ENCODE data around the gene ZSWIM6. TPM values are rescaled to one million over a fixed set of nuclear protein-coding genes. Genes with fewer than 3 reads are reported as not detected.

Gene ZSWIM6
- total and polyA plus RNA-seq, 3 experiments from 2014 or later, result 0.64 to 6.0 (median 5.9) TPM

DNA sequence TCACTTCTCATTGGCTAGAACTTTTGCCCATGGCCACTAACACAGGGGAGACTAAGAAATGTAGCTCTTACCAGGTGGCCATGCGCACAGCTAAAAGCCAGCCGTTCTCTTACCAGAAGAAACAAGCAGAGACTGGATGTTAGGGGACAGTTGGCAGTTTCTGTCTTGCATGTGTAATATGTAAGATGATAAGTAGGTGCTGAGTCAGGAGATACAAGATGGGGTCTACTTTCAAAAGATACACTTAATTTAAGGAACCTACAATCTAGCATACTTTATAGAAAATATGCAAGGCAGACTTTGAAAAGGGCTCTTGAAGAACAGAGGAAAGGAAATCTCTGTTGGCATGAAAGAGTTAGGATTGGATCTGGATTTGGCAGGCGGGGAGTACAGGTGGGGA is 244.5 kb downstream of the ZSWIM6 start:
- H3K9me3 Mint-ChIP-seq, result no peaks in the 10 kb centered on the region
- no peak for DNase-seq
- no peaks in the 10 kb centered on the region for H3K36me3 Mint-ChIP-seq
- Histone ChIP-seq H3K9me3 (ENCODE audit: low read length) (no peaks in the 10 kb centered on the region), H3K27ac (ENCODE audit: low read depth, low read length) (no peak overlapping the region), H3K4me3 (ENCODE audit: low read length) (no peak overlapping the region), H3K4me1 (ENCODE audit: insufficient read depth, low read length) (no peaks in the 10 kb centered on the region), H3K27me3 (ENCODE audit: insufficient read depth, low read length, poor library complexity, severe bottlenecking) (no peaks in the 10 kb centered on the region), H3K36me3 (ENCODE audit: insufficient read depth, low read length) (no peaks in the 10 kb centered on the region)
- no peak overlapping the region for H3K4me3 Mint-ChIP-seq
- H3K4me1 Mint-ChIP-seq, result no peaks in the 10 kb centered on the region
- POLR2A ChIA-PET, result no interaction called here
- H3K27ac Mint-ChIP-seq, result no peak overlapping the region
- peaks cover 0 to 4% of the 10 kb centered on the region in 2 donors for H3K27me3 Mint-ChIP-seq
- CTCF ChIA-PET, result no interaction called here

DNA sequence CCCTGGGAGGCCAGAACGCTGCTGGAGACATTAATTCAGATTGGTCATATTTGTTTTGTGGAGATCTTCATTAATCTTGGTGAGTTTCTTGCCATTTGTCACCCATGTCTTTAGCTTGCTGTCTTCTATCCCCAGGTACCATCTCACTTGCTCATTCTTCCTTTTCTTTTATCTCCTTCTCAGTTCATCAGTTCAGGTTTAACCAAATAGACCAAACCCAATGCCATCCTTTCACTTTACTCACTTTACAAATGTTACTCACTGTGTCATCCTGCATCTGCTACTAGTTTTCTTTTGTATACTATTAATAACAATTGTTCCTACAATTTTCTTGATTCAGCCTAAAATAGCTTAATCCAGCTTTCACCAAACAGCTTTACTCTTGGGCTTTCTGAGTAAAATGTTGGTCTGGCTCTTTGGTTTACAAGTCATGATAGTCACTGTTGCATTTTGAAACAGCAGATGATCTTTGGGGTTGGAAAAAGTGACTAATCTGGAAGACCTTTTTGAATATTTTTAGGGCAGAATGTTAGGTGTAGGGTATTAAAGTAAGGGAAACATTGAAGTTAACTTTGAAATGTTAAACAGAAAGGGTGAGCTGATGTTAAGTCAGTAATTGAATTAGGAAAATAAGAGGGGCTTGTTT is 246.9 kb downstream of the ZSWIM6 start:
- Histone ChIP-seq H3K9me3 (ENCODE audit: low read length) (no peaks in the 10 kb centered on the region), H3K27me3 (ENCODE audit: insufficient read depth, low read length, poor library complexity, severe bottlenecking) (no peaks in the 10 kb centered on the region), H3K27ac (ENCODE audit: low read depth, low read length) (no peak overlapping the region), H3K4me1 (ENCODE audit: insufficient read depth, low read length) (no peaks in the 10 kb centered on the region), H3K36me3 (ENCODE audit: insufficient read depth, low read length) (no peaks in the 10 kb centered on the region), H3K4me3 (ENCODE audit: low read length) (no peak overlapping the region)
- no peak overlapping the region for H3K4me3 Mint-ChIP-seq
- peaks cover 4 to 10% of the 10 kb centered on the region in 2 donors for H3K27me3 Mint-ChIP-seq
- H3K27ac Mint-ChIP-seq, result no peak overlapping the region
- DNase-seq, result no peak
- CTCF ChIA-PET, result no interaction called here
- POLR2A ChIA-PET, result no interaction called here
- H3K4me1 Mint-ChIP-seq, result no peaks in the 10 kb centered on the region
- no peaks in the 10 kb centered on the region for H3K9me3 Mint-ChIP-seq
- H3K36me3 Mint-ChIP-seq, result no peaks in the 10 kb centered on the region

DNA sequence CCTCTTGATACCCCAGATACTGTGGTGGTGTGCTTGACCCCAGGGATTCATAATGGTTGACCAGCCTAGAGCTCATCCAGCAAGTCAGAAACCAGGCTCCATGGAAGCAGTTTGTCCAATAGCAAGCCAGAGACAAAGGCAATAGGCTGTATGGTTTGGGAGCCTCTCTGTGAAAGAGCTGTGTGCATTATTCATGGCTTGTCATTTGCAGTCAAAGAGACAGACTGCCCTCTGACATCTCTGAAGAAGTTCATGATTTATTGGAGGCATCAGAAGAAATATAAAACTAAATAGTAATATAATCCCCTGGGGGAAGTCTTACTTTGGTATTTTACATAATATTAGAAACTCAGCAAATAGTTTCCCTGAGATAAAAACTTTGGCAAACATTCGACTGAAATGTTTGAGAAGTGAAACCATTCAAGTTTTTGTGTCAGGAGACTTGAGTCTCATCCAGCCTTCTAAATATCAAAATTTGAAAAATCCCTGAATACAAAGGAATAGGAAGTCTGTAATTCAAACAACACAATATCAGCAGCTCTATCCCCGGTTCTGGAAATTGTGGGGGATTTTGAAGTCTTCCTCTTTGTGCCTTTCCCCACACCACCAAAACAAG is 250.3 kb downstream of the ZSWIM6 start:
- Histone ChIP-seq H3K9me3 (ENCODE audit: low read length) (no peaks in the 10 kb centered on the region), H3K27me3 (ENCODE audit: insufficient read depth, low read length, poor library complexity, severe bottlenecking) (no peaks in the 10 kb centered on the region), H3K4me1 (ENCODE audit: insufficient read depth, low read length) (no peaks in the 10 kb centered on the region), H3K27ac (ENCODE audit: low read depth, low read length) (no peak overlapping the region), H3K36me3 (ENCODE audit: insufficient read depth, low read length) (no peaks in the 10 kb centered on the region), H3K4me3 (ENCODE audit: low read length) (no peak overlapping the region)
- Mint-ChIP-seq H3K36me3 (no peaks in the 10 kb centered on the region), H3K27me3 (peaks cover 6 to 23% of the 10 kb centered on the region in 2 donors), H3K4me3 (no peak overlapping the region), H3K27ac (no peak overlapping the region), H3K4me1 (no peaks in the 10 kb centered on the region), H3K9me3 (peaks cover 0 to 2% (median 0%) of the 10 kb centered on the region in 5 donors)
- DNase-seq, result no peak
- ChIA-PET POLR2A (no interaction called here), CTCF (no interaction called here)

DNA sequence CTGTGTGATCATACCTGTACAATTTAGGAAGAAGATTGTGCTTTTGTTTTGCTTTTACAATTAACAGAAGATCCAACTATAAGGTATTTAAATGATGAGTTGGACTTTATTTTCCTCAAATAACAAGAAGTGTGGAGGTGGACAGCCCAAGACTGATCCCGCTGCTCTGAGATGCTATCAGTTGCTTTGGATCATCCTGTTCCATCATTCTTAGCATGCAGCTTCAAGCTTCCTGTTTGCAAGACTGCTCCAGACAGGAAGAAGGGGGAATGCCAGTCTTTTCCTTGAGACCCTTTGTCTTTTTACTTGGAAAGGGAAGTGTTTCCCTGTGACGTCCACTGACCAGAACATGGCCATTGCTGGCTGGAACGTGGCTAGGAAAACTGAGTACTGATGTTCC is 250.8 kb downstream of the ZSWIM6 start:
- peaks cover 6 to 23% of the 10 kb centered on the region in 2 donors for H3K27me3 Mint-ChIP-seq
- no peak overlapping the region for H3K27ac Mint-ChIP-seq
- Histone ChIP-seq H3K9me3 (ENCODE audit: low read length) (no peaks in the 10 kb centered on the region), H3K4me3 (ENCODE audit: low read length) (no peak overlapping the region), H3K27ac (ENCODE audit: low read depth, low read length) (no peak overlapping the region), H3K27me3 (ENCODE audit: insufficient read depth, low read length, poor library complexity, severe bottlenecking) (no peaks in the 10 kb centered on the region), H3K4me1 (ENCODE audit: insufficient read depth, low read length) (no peaks in the 10 kb centered on the region), H3K36me3 (ENCODE audit: insufficient read depth, low read length) (no peaks in the 10 kb centered on the region)
- ChIA-PET POLR2A (no interaction called here), CTCF (no interaction called here)
- no peak for DNase-seq
- H3K4me1 Mint-ChIP-seq, result no peaks in the 10 kb centered on the region
- no peak overlapping the region for H3K4me3 Mint-ChIP-seq
- H3K9me3 Mint-ChIP-seq, result peaks cover 0 to 2% (median 0%) of the 10 kb centered on the region in 5 donors
- no peaks in the 10 kb centered on the region for H3K36me3 Mint-ChIP-seq

DNA sequence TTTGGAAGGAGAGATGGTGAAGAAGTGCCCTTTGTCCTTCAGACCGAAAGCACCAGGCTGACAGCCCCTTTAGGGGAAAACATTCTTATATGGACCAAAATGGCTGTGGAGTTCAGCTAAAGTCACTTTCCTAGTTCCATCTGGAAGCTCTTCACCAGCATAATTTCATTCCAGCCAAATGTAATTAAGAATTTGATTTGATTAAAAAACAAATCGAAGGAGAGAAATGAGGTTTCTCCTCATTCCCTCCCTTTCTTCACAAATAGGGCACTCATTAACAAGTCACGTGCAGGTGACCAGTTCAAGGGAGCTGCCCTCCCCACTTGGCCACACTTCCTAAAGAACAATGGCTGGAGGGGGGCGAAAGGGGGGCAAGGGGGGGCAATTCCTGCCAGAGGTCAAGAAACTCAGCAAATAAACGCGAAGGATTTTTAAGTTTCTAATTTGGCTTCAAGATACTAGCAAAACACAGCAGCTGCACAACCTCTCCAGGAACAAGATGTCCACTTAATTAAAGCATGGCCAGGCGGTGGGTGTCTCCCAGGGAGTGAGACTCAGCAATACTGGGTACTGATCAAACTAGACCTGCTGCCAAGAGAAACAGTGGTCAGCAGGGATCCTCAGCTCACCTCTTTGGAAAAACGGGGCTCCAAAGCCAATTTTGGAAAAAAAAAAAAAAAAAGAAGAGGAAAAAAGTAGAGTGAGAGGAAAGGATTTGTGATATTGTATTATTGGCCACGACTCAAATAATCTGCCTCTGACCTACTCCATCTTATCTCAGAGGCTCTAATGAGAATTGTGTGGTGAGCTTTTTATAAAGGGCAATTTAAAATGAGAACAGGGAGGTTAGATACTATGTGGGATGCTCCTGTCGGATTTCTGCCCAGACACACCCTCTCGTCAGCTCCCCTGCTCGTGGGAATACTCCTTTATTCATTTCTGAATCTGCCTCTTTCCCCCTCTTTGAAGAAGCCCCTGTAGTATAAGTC is 254.3 kb downstream of the ZSWIM6 start:
- no peak for DNase-seq
- Histone ChIP-seq H3K27me3 (ENCODE audit: insufficient read depth, low read length, poor library complexity, severe bottlenecking) (no peaks in the 10 kb centered on the region), H3K36me3 (ENCODE audit: insufficient read depth, low read length) (no peaks in the 10 kb centered on the region), H3K9me3 (ENCODE audit: low read length) (no peaks in the 10 kb centered on the region), H3K4me1 (ENCODE audit: insufficient read depth, low read length) (no peaks in the 10 kb centered on the region), H3K27ac (ENCODE audit: low read depth, low read length) (no peak overlapping the region), H3K4me3 (ENCODE audit: low read length) (no peak overlapping the region)
- peaks cover 6 to 23% of the 10 kb centered on the region in 2 donors for H3K27me3 Mint-ChIP-seq
- no peak overlapping the region for H3K4me3 Mint-ChIP-seq
- no peaks in the 10 kb centered on the region for H3K36me3 Mint-ChIP-seq
- no peaks in the 10 kb centered on the region for H3K4me1 Mint-ChIP-seq
- H3K9me3 Mint-ChIP-seq, result peaks cover 0 to 2% (median 0%) of the 10 kb centered on the region in 5 donors
- ChIA-PET CTCF (no interaction called here), POLR2A (interaction anchor here (0.6 kb wide), 1 partner anchor 551 kb away, joined by 3 read pairs; no protein-coding TSS in a partner anchor)
- peak overlapping the region in 1 of 8 donors; percentile 35 for H3K27ac Mint-ChIP-seq

DNA sequence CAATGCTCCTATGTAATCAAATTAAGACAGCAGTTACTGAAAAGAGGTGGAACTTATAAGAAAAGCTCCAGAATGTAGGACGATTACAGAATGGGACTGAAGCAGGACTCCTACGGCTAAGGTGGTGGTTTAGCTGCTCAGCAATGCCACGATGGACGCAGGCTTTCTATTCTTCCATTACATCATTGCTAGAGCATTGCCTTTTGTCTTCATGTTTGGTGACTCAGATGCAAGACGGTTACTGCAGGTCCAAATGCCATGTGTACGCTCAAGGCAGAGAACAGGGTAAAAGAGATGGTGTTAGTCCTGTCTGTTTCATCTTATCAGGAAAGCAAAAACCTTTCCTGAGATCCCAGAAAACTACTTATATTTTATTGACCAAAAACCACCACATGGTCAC is 255.1 kb downstream of the ZSWIM6 start:
- ChIA-PET CTCF (no interaction called here), POLR2A (no interaction called here)
- no peaks in the 10 kb centered on the region for H3K9me3 ChIP-seq (ENCODE audit: low read length)
- H3K4me1 Mint-ChIP-seq, result no peaks in the 10 kb centered on the region
- H3K27me3 ChIP-seq (ENCODE audit: insufficient read depth, low read length, poor library complexity, severe bottlenecking), result no peaks in the 10 kb centered on the region
- H3K27me3 Mint-ChIP-seq, result peaks cover 10 to 26% of the 10 kb centered on the region in 2 donors
- H3K9me3 Mint-ChIP-seq, result peaks cover 0 to 2% (median 0%) of the 10 kb centered on the region in 5 donors
- H3K4me3 ChIP-seq (ENCODE audit: low read length), result no peak overlapping the region
- no peak overlapping the region for H3K4me3 Mint-ChIP-seq
- H3K36me3 ChIP-seq (ENCODE audit: insufficient read depth, low read length), result no peaks in the 10 kb centered on the region
- no peak for DNase-seq
- H3K36me3 Mint-ChIP-seq, result no peaks in the 10 kb centered on the region
- H3K4me1 ChIP-seq (ENCODE audit: insufficient read depth, low read length), result no peaks in the 10 kb centered on the region
- no peak overlapping the region for H3K27ac Mint-ChIP-seq
- no peak overlapping the region for H3K27ac ChIP-seq (ENCODE audit: low read depth, low read length)

DNA sequence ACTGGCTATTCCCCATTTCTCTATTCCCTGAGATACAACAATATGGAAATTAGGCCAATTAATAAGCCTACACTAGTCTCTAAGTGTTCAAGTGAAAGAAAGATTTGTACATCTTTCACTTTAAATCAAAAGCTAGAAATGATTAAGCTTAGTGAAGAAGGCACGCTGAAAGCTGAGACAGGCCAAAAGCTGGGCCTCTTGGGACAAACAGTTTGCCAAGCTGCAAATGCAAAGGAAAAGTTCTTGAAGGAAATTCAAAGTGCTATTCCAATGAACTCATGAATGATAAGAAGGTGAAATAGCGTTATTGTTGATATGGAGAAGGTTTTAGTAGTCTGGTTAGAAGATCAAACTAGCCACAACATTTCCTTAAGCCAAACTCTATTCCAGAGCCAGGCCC is 256.2 kb downstream of the ZSWIM6 start:
- no peaks in the 10 kb centered on the region for H3K36me3 Mint-ChIP-seq
- no peaks in the 10 kb centered on the region for H3K4me1 ChIP-seq (ENCODE audit: insufficient read depth, low read length)
- H3K27me3 Mint-ChIP-seq, result peaks cover 10 to 29% of the 10 kb centered on the region in 2 donors
- no peak overlapping the region for H3K27ac ChIP-seq (ENCODE audit: low read depth, low read length)
- CTCF ChIA-PET, result no interaction called here
- no peaks in the 10 kb centered on the region for H3K4me1 Mint-ChIP-seq
- H3K27ac Mint-ChIP-seq, result no peak overlapping the region
- H3K4me3 ChIP-seq (ENCODE audit: low read length), result no peak overlapping the region
- no peak for DNase-seq
- no peaks in the 10 kb centered on the region for H3K27me3 ChIP-seq (ENCODE audit: insufficient read depth, low read length, poor library complexity, severe bottlenecking)
- H3K36me3 ChIP-seq (ENCODE audit: insufficient read depth, low read length), result no peaks in the 10 kb centered on the region
- peaks cover 0 to 2% (median 0%) of the 10 kb centered on the region in 5 donors for H3K9me3 Mint-ChIP-seq
- H3K9me3 ChIP-seq (ENCODE audit: low read length), result no peaks in the 10 kb centered on the region
- H3K4me3 Mint-ChIP-seq, result no peak overlapping the region
- POLR2A ChIA-PET, result no interaction called here

DNA sequence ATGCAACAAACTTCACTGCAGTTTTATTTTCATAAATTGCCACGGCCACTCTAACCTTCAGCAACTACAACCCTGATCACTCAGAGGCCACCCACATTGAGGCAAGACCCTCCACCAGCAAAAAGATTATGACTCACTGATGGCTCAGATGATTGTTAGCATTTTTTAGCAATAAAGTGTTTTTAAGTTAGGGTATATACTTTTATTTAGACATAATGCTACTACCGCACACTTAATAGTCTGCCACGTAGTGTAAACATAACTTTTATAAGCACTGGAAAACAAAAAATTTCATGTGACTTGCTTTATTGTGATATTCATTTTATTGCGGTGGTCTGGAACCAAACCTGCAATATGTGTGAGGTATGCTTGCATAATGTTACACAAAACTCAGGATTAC is 257.9 kb downstream of the ZSWIM6 start:
- POLR2A ChIA-PET, result no interaction called here
- Mint-ChIP-seq H3K36me3 (no peaks in the 10 kb centered on the region), H3K27me3 (peaks cover 7 to 21% of the 10 kb centered on the region in 2 donors), H3K4me3 (no peak overlapping the region), H3K4me1 (no peaks in the 10 kb centered on the region), H3K9me3 (peaks cover 0 to 2% (median 0%) of the 10 kb centered on the region in 5 donors), H3K27ac (no peak overlapping the region)
- CTCF ChIA-PET, result no interaction called here
- Histone ChIP-seq H3K9me3 (ENCODE audit: low read length) (no peaks in the 10 kb centered on the region), H3K36me3 (ENCODE audit: insufficient read depth, low read length) (no peaks in the 10 kb centered on the region), H3K4me1 (ENCODE audit: insufficient read depth, low read length) (no peaks in the 10 kb centered on the region), H3K27ac (ENCODE audit: low read depth, low read length) (no peak overlapping the region), H3K4me3 (ENCODE audit: low read length) (no peak overlapping the region), H3K27me3 (ENCODE audit: insufficient read depth, low read length, poor library complexity, severe bottlenecking) (no peaks in the 10 kb centered on the region)
- no peak for DNase-seq

Measured in CD8-positive, alpha-beta memory T cell (primary cell).